HepG2 (cell line): ENCODE measurements around the gene CAVIN1. TPM values are rescaled to one million over a fixed set of nuclear protein-coding genes. Genes with fewer than 3 reads are reported as not detected.

Experiments
- AHR ChIP-seq: IDR thresholded peaks from 2 replicates; pipeline ENCODE4 v1.6.1; 2018; ENCODE audit warnings: missing genetic modification reagents, missing compliant biosample characterization
- BHLHE40 ChIP-seq: IDR thresholded peaks from 2 replicates; pipeline ENCODE4 v1.6.1; 2011; ENCODE audit warnings: low read length, improper control_type of control experiment
- CREM ChIP-seq, 2 experiments: sonication (generic) in 1 of 2; formaldehyde crosslinking in 1 of 2; IDR thresholded peaks; 2 replicates each; pipeline versions ENCODE4 v1.4.0 to v1.6.1; 2016 to 2020; ENCODE audit warnings: antibody characterized with exemption in 1 of 2, mild to moderate bottlenecking in 1 of 2, missing genetic modification reagents in 1 of 2
- FOXJ3 ChIP-seq: sonication (generic); formaldehyde crosslinking; IDR thresholded peaks from 2 replicates; pipeline ENCODE4 v1.4.0; 2020; ENCODE audit warnings: missing genetic modification reagents, mild to moderate bottlenecking, borderline replicate concordance
- FOXP1 ChIP-seq, 2 experiments: fragments of 450-650 bp in 1 of 2; IDR thresholded peaks; 2 replicates each; pipeline ENCODE4 v1.6.1; 2017 to 2018; ENCODE audit warnings: antibody characterized with exemption in 1 of 2
- MIER3 ChIP-seq: IDR thresholded peaks from 2 replicates; pipeline ENCODE4 v1.6.1; 2016; ENCODE audit warnings: missing compliant biosample characterization, borderline replicate concordance
- SP2 ChIP-seq: sonication (generic); formaldehyde crosslinking; IDR thresholded peaks from 2 replicates; pipeline ENCODE4 v1.5.1; 2020; ENCODE audit warnings: mild to moderate bottlenecking, missing genetic modification reagents
- TAF15 ChIP-seq: fragments of 200-400 bp; formaldehyde crosslinking; IDR thresholded peaks from one replicate; pipeline ENCODE4 v1.6.1; 2018; ENCODE audit warnings: mild to moderate bottlenecking, low read depth, low read length; ENCODE audit not compliant: poor library complexity, severe bottlenecking
- TBP ChIP-seq: sonication (generic); formaldehyde crosslinking; IDR thresholded peaks from 2 replicates; pipeline ENCODE4 v1.5.0; 2020; ENCODE audit warnings: missing genetic modification reagents
- ZNF543 ChIP-seq: sonication (generic); formaldehyde crosslinking; IDR thresholded peaks from 2 replicates; pipeline ENCODE4 v1.4.0; 2020; ENCODE audit warnings: mild to moderate bottlenecking, missing genetic modification reagents
- ZNF746 ChIP-seq: sonication (generic); formaldehyde crosslinking; IDR thresholded peaks from 2 replicates; pipeline ENCODE4 v1.8.0; 2022; ENCODE audit warnings: mild to moderate bottlenecking, missing genetic modification reagents
- ZNF766 ChIP-seq: sonication (generic); formaldehyde crosslinking; IDR thresholded peaks from 2 replicates; pipeline ENCODE4 v1.5.0; 2020; ENCODE audit warnings: missing genetic modification reagents, borderline replicate concordance
- ZNF777 ChIP-seq: sonication (generic); formaldehyde crosslinking; IDR thresholded peaks from 2 replicates; pipeline ENCODE4 v1.4.0; 2020; ENCODE audit warnings: missing genetic modification reagents
- ZNF891 ChIP-seq: sonication (generic); formaldehyde crosslinking; IDR thresholded peaks from 2 replicates; pipeline ENCODE4 v1.5.0; 2020; ENCODE audit warnings: mild to moderate bottlenecking, missing genetic modification reagents
- ZSCAN20 ChIP-seq: sonication (generic); formaldehyde crosslinking; IDR thresholded peaks from 2 replicates; pipeline ENCODE4 v1.4.0; 2020; ENCODE audit warnings: missing genetic modification reagents, mild to moderate bottlenecking, borderline replicate concordance
- ZSCAN31 ChIP-seq: sonication (generic); formaldehyde crosslinking; IDR thresholded peaks from 2 replicates; pipeline ENCODE4 v1.5.0; 2020; ENCODE audit warnings: low read depth, mild to moderate bottlenecking, missing genetic modification reagents
- polyA plus RNA-seq, 8 experiments: library from polyadenylated mRNA; depleted of rRNA in 3 of 8; stranded (reverse) in 7 of 8; unstranded in 1 of 8; fragments of >200 nt; fragmentation: Illumina TruSeq in 4 of 8; extraction: Trizol in 4 of 8; gene quantifications; 2 replicates each; pipeline versions ENCODE4 v1.2.1 to v1.2.3, GENCODE V29; 2011 to 2016; ENCODE audit warnings: low read depth in 4 of 8, missing spikeins in 1 of 8, mixed read lengths in 1 of 8; ENCODE audit not compliant: insufficient read depth in 1 of 8
- total RNA-seq, 5 experiments: library from RNA; depleted of rRNA; stranded (reverse); fragments of >200 nt; fragmentation: Illumina TruSeq; extraction: Trizol; gene quantifications; 2 replicates each; pipeline ENCODE4 v1.2.3, GENCODE V29; 2016; ENCODE audit warnings: low read depth in 1 of 5
- TF ChIP-seq, protein P1 (sequence below): sonication (generic); formaldehyde crosslinking; IDR thresholded peaks from 2 replicates; pipeline ENCODE4 v1.4.0; 2020; ENCODE audit warnings: missing genetic modification reagents; ENCODE audit errors: not compliant biosample characterization
- TF ChIP-seq, protein P2 (sequence below): sonication (generic); formaldehyde crosslinking; IDR thresholded peaks from 2 replicates; pipeline ENCODE4 v1.4.0; 2020; ENCODE audit warnings: missing genetic modification reagents, mild to moderate bottlenecking, borderline replicate concordance
- TF ChIP-seq, protein P3 (sequence below): sonication (generic); formaldehyde crosslinking; IDR thresholded peaks from 2 replicates; pipeline ENCODE4 v1.4.0; 2020; ENCODE audit warnings: missing genetic modification reagents
- TF ChIP-seq, protein P4 (sequence below): sonication (generic); formaldehyde crosslinking; IDR thresholded peaks from 2 replicates; pipeline ENCODE4 v1.8.0; 2022; ENCODE audit warnings: mild to moderate bottlenecking, missing genetic modification reagents, moderate library complexity

The CAVIN1 gene
- total and polyA plus RNA-seq, 2 of the 13 experiments (the other 11 are each of a cell fraction or from before 2014, with no cell fraction given) = 15.9 to 25.5 TPM

DNA sequence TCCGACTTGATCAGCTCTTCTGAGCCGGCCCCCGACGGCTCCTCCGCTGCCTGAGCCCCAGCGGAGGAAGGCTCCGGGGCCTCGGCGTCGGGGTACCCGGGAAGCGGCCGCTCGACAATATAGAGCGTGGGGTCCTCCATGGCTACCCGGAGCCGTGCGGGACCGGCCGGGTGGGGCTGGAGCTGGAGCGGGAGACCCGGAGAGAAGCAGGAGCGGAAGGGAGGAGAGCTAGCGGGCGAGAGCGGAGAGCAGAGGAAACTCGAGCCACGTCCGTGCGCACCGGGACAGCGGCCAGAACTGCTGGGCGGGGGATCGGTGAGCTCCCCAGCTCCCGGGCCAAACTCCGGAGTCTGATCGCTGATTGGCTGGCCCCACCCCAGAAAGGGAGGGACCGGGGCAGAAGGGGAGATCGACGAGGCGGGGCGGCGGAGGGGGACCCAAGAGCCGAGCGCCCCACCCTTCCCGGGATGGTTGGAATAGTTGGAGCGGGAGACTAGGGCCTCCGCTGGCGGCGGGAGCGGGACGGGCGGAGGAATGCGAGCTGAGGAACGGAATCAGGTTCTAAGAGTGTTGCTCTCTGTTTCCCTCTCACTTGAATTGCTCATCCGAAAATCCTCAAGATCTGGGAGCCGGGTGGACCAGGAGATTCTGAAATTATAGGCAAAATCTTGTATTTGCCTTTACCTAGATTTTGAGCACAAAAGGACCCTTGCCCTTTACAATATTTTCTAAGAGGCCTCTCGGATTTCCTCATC, at the start of gene CAVIN1 (continued):
- TF ChIP-seq SP2 (CRISPR knock-in tag) = peak; percentile 46; the same call in 1 of the 2 replicates
- TF ChIP-seq BHLHE40 = no peak
- peak; percentile 40; the same call in 1 of the 2 replicates for TF ChIP-seq FOXJ3
- TF ChIP-seq ZNF766 = peak; percentile 89; the same call in 1 of the 2 replicates
- TF ChIP-seq ZNF543 (CRISPR knock-in tag) = 0 out of 2 replicates have a peak, but pooled peaks have one; percentile 64
- peak; percentile 16; the same call in 1 of the 2 replicates for TF ChIP-seq MIER3 (CRISPR knock-in tag)
- TF ChIP-seq, protein P1, sequence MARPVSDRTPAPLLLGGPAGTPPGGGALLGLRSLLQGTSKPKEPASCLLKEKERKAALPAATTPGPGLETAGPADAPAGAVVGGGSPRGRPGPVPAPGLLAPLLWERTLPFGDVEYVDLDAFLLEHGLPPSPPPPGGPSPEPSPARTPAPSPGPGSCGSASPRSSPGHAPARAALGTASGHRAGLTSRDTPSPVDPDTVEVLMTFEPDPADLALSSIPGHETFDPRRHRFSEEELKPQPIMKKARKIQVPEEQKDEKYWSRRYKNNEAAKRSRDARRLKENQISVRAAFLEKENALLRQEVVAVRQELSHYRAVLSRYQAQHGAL (CRISPR knock-in tag) = peak; percentile 88
- TF ChIP-seq CREM (IDR thresholded peaks at IDR 0.05) = peak; percentile 26; the same call in 1 of the 2 replicates
- TF ChIP-seq CREM (CRISPR knock-in tag; IDR thresholded peaks at IDR 0.05) = no peak
- TF ChIP-seq ZNF777 (CRISPR knock-in tag) = peak; percentile 100
- TF ChIP-seq, protein P2, sequence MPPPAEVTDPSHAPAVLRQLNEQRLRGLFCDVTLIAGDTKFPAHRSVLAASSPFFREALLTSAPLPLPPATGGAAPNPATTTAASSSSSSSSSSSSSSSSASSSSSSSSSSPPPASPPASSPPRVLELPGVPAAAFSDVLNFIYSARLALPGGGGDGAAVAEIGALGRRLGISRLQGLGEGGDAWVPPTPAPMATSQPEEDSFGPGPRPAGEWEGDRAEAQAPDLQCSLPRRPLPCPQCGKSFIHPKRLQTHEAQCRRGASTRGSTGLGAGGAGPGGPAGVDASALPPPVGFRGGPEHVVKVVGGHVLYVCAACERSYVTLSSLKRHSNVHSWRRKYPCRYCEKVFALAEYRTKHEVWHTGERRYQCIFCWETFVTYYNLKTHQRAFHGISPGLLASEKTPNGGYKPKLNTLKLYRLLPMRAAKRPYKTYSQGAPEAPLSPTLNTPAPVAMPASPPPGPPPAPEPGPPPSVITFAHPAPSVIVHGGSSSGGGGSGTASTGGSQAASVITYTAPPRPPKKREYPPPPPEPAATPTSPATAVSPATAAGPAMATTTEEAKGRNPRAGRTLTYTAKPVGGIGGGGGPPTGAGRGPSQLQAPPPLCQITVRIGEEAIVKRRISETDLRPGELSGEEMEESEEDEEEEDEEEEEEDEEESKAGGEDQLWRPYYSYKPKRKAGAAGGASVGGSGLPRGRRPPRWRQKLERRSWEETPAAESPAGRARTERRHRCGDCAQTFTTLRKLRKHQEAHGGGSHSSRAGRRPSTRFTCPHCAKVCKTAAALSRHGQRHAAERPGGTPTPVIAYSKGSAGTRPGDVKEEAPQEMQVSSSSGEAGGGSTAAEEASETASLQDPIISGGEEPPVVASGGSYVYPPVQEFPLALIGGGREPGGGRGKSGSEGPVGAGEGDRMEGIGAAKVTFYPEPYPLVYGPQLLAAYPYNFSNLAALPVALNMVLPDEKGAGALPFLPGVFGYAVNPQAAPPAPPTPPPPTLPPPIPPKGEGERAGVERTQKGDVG (CRISPR knock-in tag) = peak; percentile 63; the same call in 1 of the 2 replicates
- no peak for TF ChIP-seq TBP (CRISPR knock-in tag)
- no peak for TF ChIP-seq TAF15
- TF ChIP-seq, protein P3, sequence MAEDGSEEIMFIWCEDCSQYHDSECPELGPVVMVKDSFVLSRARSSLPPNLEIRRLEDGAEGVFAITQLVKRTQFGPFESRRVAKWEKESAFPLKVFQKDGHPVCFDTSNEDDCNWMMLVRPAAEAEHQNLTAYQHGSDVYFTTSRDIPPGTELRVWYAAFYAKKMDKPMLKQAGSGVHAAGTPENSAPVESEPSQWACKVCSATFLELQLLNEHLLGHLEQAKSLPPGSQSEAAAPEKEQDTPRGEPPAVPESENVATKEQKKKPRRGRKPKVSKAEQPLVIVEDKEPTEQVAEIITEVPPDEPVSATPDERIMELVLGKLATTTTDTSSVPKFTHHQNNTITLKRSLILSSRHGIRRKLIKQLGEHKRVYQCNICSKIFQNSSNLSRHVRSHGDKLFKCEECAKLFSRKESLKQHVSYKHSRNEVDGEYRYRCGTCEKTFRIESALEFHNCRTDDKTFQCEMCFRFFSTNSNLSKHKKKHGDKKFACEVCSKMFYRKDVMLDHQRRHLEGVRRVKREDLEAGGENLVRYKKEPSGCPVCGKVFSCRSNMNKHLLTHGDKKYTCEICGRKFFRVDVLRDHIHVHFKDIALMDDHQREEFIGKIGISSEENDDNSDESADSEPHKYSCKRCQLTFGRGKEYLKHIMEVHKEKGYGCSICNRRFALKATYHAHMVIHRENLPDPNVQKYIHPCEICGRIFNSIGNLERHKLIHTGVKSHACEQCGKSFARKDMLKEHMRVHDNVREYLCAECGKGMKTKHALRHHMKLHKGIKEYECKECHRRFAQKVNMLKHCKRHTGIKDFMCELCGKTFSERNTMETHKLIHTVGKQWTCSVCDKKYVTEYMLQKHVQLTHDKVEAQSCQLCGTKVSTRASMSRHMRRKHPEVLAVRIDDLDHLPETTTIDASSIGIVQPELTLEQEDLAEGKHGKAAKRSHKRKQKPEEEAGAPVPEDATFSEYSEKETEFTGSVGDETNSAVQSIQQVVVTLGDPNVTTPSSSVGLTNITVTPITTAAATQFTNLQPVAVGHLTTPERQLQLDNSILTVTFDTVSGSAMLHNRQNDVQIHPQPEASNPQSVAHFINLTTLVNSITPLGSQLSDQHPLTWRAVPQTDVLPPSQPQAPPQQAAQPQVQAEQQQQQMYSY (CRISPR knock-in tag) = peak; percentile 95
- no peak for TF ChIP-seq FOXP1 (IDR thresholded peaks at IDR 0.05)
- no peak for TF ChIP-seq FOXP1 (CRISPR knock-in tag; IDR thresholded peaks at IDR 0.05)
- peak; percentile 75 for TF ChIP-seq ZSCAN31
- peak; percentile 92 for TF ChIP-seq ZNF891 (CRISPR knock-in tag)
- TF ChIP-seq, protein P4, sequence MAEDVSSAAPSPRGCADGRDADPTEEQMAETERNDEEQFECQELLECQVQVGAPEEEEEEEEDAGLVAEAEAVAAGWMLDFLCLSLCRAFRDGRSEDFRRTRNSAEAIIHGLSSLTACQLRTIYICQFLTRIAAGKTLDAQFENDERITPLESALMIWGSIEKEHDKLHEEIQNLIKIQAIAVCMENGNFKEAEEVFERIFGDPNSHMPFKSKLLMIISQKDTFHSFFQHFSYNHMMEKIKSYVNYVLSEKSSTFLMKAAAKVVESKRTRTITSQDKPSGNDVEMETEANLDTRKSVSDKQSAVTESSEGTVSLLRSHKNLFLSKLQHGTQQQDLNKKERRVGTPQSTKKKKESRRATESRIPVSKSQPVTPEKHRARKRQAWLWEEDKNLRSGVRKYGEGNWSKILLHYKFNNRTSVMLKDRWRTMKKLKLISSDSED (CRISPR knock-in tag) = no peak
- TF ChIP-seq AHR (CRISPR knock-in tag) = peak; percentile 68; the same call in 1 of the 2 replicates
- TF ChIP-seq ZNF746 (CRISPR knock-in tag) = peak; percentile 80; the same call in 1 of the 2 replicates
- TF ChIP-seq ZSCAN20 (CRISPR knock-in tag) = peak; percentile 90
